Measurements from ENCODE around the gene ANP32A.

DNA sequence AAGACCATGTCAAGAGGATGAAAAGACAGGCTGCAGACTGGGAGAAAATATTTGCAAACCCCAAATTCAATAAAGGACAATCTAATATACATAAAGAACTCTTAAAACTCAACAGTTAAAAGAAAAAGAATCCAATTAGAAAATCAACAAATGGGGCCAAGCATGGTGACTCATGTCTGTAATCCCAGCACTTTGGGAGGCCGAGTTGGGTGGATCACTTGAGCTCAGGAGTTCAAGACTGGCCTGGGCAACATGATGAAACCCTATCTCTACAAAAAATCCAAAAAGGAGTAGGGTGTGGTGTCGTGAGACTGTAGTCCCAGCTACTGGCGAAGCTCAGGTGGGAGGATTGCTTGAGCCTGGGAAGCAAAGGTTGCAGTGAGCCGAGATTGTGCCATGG lies 57.6 kb downstream of the ANP32A start:
- no peak for TF ChIP-seq EP300 (IDR thresholded peaks at IDR 0.05)
- TF ChIP-seq POLR2A (IDR thresholded peaks at IDR 0.05) = no peak
